ENCODE data around the gene LRRC4. TPM values are rescaled to one million over a fixed set of nuclear protein-coding genes. Genes with fewer than 3 reads are reported as not detected.

LRRC4 gene
- total RNA-seq, 2 donors from 2014 or later, result 0.17 to 1.9 TPM

GRCh38 chr7:128076196-128076795 lies 45.1 kb upstream of the LRRC4 start:
- intact Hi-C loops (cut with DNase I), result no loop called here
- H3K36me3 ChIP-seq, result no peaks in the 10 kb centered on the region
- no peak for TF ChIP-seq CTCF (IDR thresholded peaks at IDR 0.05)

GRCh38 chr7:128075242-128076095 lies 44.2 kb upstream of the LRRC4 start:
- DNase-seq, result no peak
- H3K36me3 ChIP-seq, result no peaks in the 10 kb centered on the region
- intact Hi-C loops (cut with DNase I), result no loop called here

More at GRCh38 chr7:128076196-128076795, 45.1 kb upstream of the LRRC4 start:
- no peak overlapping the region for H3K9ac ChIP-seq (ENCODE audit: low read depth in 2 of 2, low read length in 2 of 2)
- H3K27ac ChIP-seq, result no peak overlapping the region
- no peaks in the 10 kb centered on the region for H3K9me3 ChIP-seq
- no peaks in the 10 kb centered on the region for H3K27me3 ChIP-seq
- no peak overlapping the region for H3K4me3 ChIP-seq
- no peak for DNase-seq
- H3K4me1 ChIP-seq, result peaks cover 5% of the 10 kb centered on the region

GRCh38 chr7:128074736-128075135 lies 43.5 kb upstream of the LRRC4 start:
- Histone ChIP-seq H3K27me3 (no peaks in the 10 kb centered on the region), H3K9me3 (no peaks in the 10 kb centered on the region), H3K36me3 (no peaks in the 10 kb centered on the region), H3K27ac (no peak overlapping the region), H3K4me3 (no peak overlapping the region), H3K4me1 (peaks cover 5% of the 10 kb centered on the region), H3K9ac (ENCODE audit: low read depth in 2 of 2, low read length in 2 of 2) (no peak overlapping the region)
- TF ChIP-seq CTCF (IDR thresholded peaks at IDR 0.05), result no peak
- no peak for DNase-seq
- intact Hi-C loops (cut with DNase I), result no loop called here

More at GRCh38 chr7:128075242-128076095, 44.2 kb upstream of the LRRC4 start:
- no peak for TF ChIP-seq CTCF (IDR thresholded peaks at IDR 0.05)
- H3K27ac ChIP-seq, result no peak overlapping the region
- no peak overlapping the region for H3K4me3 ChIP-seq
- H3K4me1 ChIP-seq, result peaks cover 5% of the 10 kb centered on the region
- no peaks in the 10 kb centered on the region for H3K9me3 ChIP-seq
- H3K27me3 ChIP-seq, result no peaks in the 10 kb centered on the region
- H3K9ac ChIP-seq (ENCODE audit: low read depth in 2 of 2, low read length in 2 of 2), result no peak overlapping the region

GRCh38 chr7:128074336-128074735 lies 43.1 kb upstream of the LRRC4 start:
- peaks cover 5% of the 10 kb centered on the region for H3K4me1 ChIP-seq
- no peak overlapping the region for H3K4me3 ChIP-seq
- no peak for DNase-seq
- no peaks in the 10 kb centered on the region for H3K9me3 ChIP-seq
- H3K9ac ChIP-seq (ENCODE audit: low read depth in 2 of 2, low read length in 2 of 2), result no peak overlapping the region
- H3K27ac ChIP-seq, result no peak overlapping the region
- no peaks in the 10 kb centered on the region for H3K27me3 ChIP-seq
- TF ChIP-seq CTCF (IDR thresholded peaks at IDR 0.05), result no peak
- no peaks in the 10 kb centered on the region for H3K36me3 ChIP-seq
- intact Hi-C loops (cut with DNase I), result no loop called here

- Histone ChIP-seq H3K9ac (ENCODE audit: low read depth in 2 of 2, low read length in 2 of 2) (no peak overlapping the region), H3K9me3 (no peaks in the 10 kb centered on the region), H3K4me1 (peaks cover 5% of the 10 kb centered on the region), H3K4me3 (no peak overlapping the region), H3K36me3 (no peaks in the 10 kb centered on the region), H3K27me3 (no peaks in the 10 kb centered on the region), H3K27ac (no peak overlapping the region)
- DNase-seq, result no peak
- intact Hi-C loops (cut with DNase I), result no loop called here
- no peak for TF ChIP-seq CTCF (IDR thresholded peaks at IDR 0.05)
Observed at GRCh38 chr7:128073671-128074310, 42.6 kb upstream of the LRRC4 start.

Data from colonic mucosa (tissue), 4 donors.